ENCODE results near the gene EFCAB6. TPM values are rescaled to one million over a fixed set of nuclear protein-coding genes. Genes with fewer than 3 reads are reported as not detected.

Gene EFCAB6
- total and polyA plus RNA-seq, 7 donors, result 0.45 to 5.7 (median 1.8) TPM

- H3K36me3 ChIP-seq, result no peaks in the 10 kb centered on the region
These were observed 9.1 kb downstream of the EFCAB6 start for GRCh38 chr22:43802897-43803495.

DNA sequence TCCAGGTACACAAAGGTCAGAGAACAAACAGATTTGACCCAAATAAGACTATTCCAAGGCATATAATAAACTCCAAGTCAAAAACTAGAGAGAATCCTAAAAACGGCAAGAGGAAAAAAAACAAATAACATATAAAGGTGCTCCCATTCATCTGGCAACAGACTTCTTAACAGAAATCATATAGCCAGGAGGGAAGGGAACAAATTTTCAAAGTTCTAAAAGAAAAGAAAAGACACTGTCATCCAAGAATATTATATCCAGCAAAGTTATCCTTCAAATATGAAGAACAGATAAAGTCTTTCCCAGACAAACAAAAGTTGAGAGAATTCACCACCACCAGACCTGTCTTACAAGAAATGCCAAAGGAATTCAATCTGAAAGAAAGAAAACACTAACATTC is 11.1 kb downstream of the EFCAB6 start:
- no peak for TF ChIP-seq EP300 (IDR thresholded peaks at IDR 0.05)
- TF ChIP-seq POLR2A (IDR thresholded peaks at IDR 0.05), result no peak
- no peak for TF ChIP-seq CTCF (IDR thresholded peaks at IDR 0.05)
- TF ChIP-seq POLR2AphosphoS5 (IDR thresholded peaks at IDR 0.05), result no peak
- Histone ChIP-seq H3K36me3 (no peaks in the 10 kb centered on the region), H3K27ac (no peak overlapping the region), H3K27me3 (no peaks in the 10 kb centered on the region), H3K9me3 (no peaks in the 10 kb centered on the region), H3K4me1 (peaks cover 0 to 5% (median 2%) of the 10 kb centered on the region in 4 donors), H3K4me3 (no peak overlapping the region)
- intact Hi-C loops (cut with DNase I), result no loop called here
- 77 to 94% methylated on average over 1 of the region's 1 CpG for WGBS, 2 donors
- DNase-seq, result no peak

More at GRCh38 chr22:43802897-43803495, 9.1 kb downstream of the EFCAB6 start:
- H3K4me3 ChIP-seq, result no peak overlapping the region
- H3K27ac ChIP-seq, result no peak overlapping the region
- no peak for DNase-seq
- H3K27me3 ChIP-seq, result no peaks in the 10 kb centered on the region
- intact Hi-C loops (cut with DNase I), result no loop called here
- no peaks in the 10 kb centered on the region for H3K9me3 ChIP-seq
- H3K4me1 ChIP-seq, result no peaks in the 10 kb centered on the region
- WGBS, 2 donors, result 73 to 77% methylated on average over 5 of the region's 5 CpGs
- no peak for TF ChIP-seq POLR2AphosphoS5 (IDR thresholded peaks at IDR 0.05)
- no peak for TF ChIP-seq CTCF (IDR thresholded peaks at IDR 0.05)
- no peak for TF ChIP-seq POLR2A (IDR thresholded peaks at IDR 0.05)
- TF ChIP-seq EP300 (IDR thresholded peaks at IDR 0.05), result no peak

DNA sequence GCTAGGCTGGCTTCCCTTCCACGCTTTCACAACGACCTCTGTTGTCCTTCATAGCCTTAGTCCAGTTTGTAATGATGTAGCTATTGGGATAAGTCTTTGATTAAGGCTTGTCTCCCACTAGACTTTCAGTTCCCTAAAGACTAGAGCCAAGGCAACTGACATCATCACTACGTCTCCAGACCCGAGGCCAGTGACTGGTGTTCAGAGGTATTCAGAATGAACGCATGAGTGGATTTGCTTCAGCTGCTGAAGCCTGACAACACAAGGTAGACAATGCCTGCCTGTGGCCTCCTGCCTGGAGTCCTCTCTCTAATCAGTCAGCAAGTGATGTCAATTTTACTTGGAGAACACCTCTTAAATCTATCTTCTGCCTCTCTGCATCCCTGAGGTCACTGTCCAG is 13.6 kb downstream of the EFCAB6 start:
- no peak overlapping the region for H3K27ac ChIP-seq

DNA sequence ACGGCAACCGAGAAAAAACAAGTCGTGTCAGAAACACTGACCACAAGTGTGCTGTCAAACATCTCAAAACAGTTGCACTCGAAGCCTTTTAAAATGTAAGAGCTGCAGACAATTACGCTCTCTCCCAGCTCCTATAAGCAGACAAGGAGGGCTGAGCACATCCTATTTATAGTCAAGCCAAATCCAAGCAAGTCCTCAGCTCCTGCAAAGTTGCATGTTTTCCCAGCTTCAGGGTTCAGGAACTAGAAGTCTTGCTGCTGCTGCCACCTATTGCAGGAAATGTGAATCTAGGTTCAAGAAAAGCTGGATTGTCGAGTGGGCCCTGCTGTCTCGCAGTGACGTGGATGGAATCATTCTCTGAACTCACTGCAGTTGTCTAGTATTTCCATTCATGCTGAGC is 15.5 kb downstream of the EFCAB6 start:
- no peak overlapping the region for H3K4me3 ChIP-seq
- H3K9me3 ChIP-seq, result no peaks in the 10 kb centered on the region
- TF ChIP-seq POLR2AphosphoS5 (IDR thresholded peaks at IDR 0.05) (peak in 1 of 4 donors; percentile 8), EP300 (IDR thresholded peaks at IDR 0.05) (no peak), CTCF (IDR thresholded peaks at IDR 0.05) (peak in 3 of 4 experiments; percentile 12 to 36 (median 30)), POLR2A (IDR thresholded peaks at IDR 0.05) (no peak)
- no peak for DNase-seq
- no peaks in the 10 kb centered on the region for H3K36me3 ChIP-seq
- 72 to 80% methylated on average over 8 of the region's 8 CpGs for WGBS, 2 donors
- intact Hi-C loops (cut with DNase I), result loop anchor here (1.0 kb wide), 1 partner anchor 408 kb away; no protein-coding TSS in a partner anchor
- H3K27me3 ChIP-seq, result no peaks in the 10 kb centered on the region
- peak overlapping the region in 1 of 4 donors; percentile 2 for H3K27ac ChIP-seq
- peaks cover 0 to 6% (median 3%) of the 10 kb centered on the region in 4 donors for H3K4me1 ChIP-seq

More for the DNA sequence above, 13.6 kb downstream of the EFCAB6 start:
- no peak overlapping the region for H3K4me3 ChIP-seq
- H3K36me3 ChIP-seq, result no peaks in the 10 kb centered on the region
- WGBS, 2 donors, result 66 to 78% methylated on average over 5 of the region's 5 CpGs
- TF ChIP-seq POLR2A (IDR thresholded peaks at IDR 0.05), result no peak
- no peak for TF ChIP-seq POLR2AphosphoS5 (IDR thresholded peaks at IDR 0.05)
- TF ChIP-seq CTCF (IDR thresholded peaks at IDR 0.05), result no peak
- no peak for TF ChIP-seq EP300 (IDR thresholded peaks at IDR 0.05)
- no peak for DNase-seq
- H3K9me3 ChIP-seq, result no peaks in the 10 kb centered on the region
- peaks cover 0 to 6% (median 3%) of the 10 kb centered on the region in 4 donors for H3K4me1 ChIP-seq
- H3K27me3 ChIP-seq, result no peaks in the 10 kb centered on the region
- intact Hi-C loops (cut with DNase I), result no loop called here
